B cell (primary cell): ENCODE measurements around the gene RGS6. TPM values are rescaled to one million over a fixed set of nuclear protein-coding genes. Genes with fewer than 3 reads are reported as not detected.

Experiments used
- ATAC-seq: fragments of 200-7000 bp; cut with Tn5 transposase; one replicate; pipeline ENCODE4 v1.10.0; 2021; ENCODE audit warnings: low read depth, mild to moderate bottlenecking, moderate number of reproducible peaks, moderate library complexity
- CTCF ChIA-PET: fragments of 350-600 bp; sonication (Branson Sonifier 250); formaldehyde crosslinking; loops from one replicate; lab custom pipeline; 2021; ENCODE audit warnings: antibody characterized with exemption, inconsistent platforms; lab: Charles Lee
- POLR2A ChIA-PET: fragments of 350-600 bp; sonication (Branson Sonifier 250); formaldehyde crosslinking; loops from one replicate; lab custom pipeline; 2021; ENCODE audit warnings: antibody characterized with exemption; lab: Charles Lee
- DNase-seq: peaks from one replicate; pipeline ENCODE4 v3.0.0; 2013
- H2AFZ ChIP-seq: 2 replicates; pipeline ENCODE4 v1.6.1; 2012; ENCODE audit warnings: mild to moderate bottlenecking, low read depth, low read length; ENCODE audit not compliant: insufficient read depth, poor library complexity, severe bottlenecking
- H3K27ac ChIP-seq, 2 donors: 1 replicate in 1 of 2; 2 replicates in 1 of 2; pipeline ENCODE4 v1.5.1; 2012 to 2013; ENCODE audit warnings: low read length in 2 of 2, mild to moderate bottlenecking in 2 of 2, moderate library complexity in 1 of 2
- H3K27me3 ChIP-seq, 4 experiments: fragments of 200-600 bp in 1 of 4; sonication (generic) in 1 of 4; replicated peaks in 1 of 4; 1 replicate in 2 of 4; 2 replicates in 2 of 4; pipeline versions ENCODE4 v1.6.1 to v1.7.0; 2013 to 2016; ENCODE audit warnings: low read length in 3 of 4, mild to moderate bottlenecking in 2 of 4, mixed read lengths in 1 of 4, moderate library complexity in 1 of 4; ENCODE audit not compliant: insufficient read depth in 4 of 4, control insufficient read depth in 3 of 4; ENCODE audit errors: control extremely low read depth in 1 of 4
- H3K36me3 ChIP-seq, 2 experiments: replicated peaks in 1 of 2; 1 replicate in 1 of 2; 2 replicates in 1 of 2; pipeline versions ENCODE4 v1.6.1 to v1.7.1; 2013; ENCODE audit warnings: low read length in 1 of 2; ENCODE audit not compliant: insufficient read depth in 2 of 2, control insufficient read depth in 1 of 2; ENCODE audit errors: control extremely low read depth in 1 of 2, extremely low read depth in 1 of 2
- H3K4me1 ChIP-seq, 2 donors: fragments of 200-600 bp in 1 of 2; sonication (generic) in 1 of 2; 1 replicate in 1 of 2; 2 replicates in 1 of 2; pipeline versions ENCODE4 v1.5.1 to v1.6.1; 2013 to 2017; ENCODE audit warnings: low read length in 2 of 2; ENCODE audit not compliant: control insufficient read depth in 2 of 2, insufficient read depth in 2 of 2
- H3K4me2 ChIP-seq: replicated peaks from 2 replicates; pipeline ENCODE3; 2012; ENCODE audit warnings: mild to moderate bottlenecking, low read depth, low read length; ENCODE audit not compliant: poor library complexity, severe bottlenecking
- H3K4me3 ChIP-seq, 5 experiments: fragments of 200-600 bp in 1 of 5; sonication (generic) in 1 of 5; 1 replicate in 3 of 5; 2 replicates in 2 of 5; pipeline versions ENCODE4 v1.5.1 to v1.7.0; 2011 to 2016; ENCODE audit warnings: low read length in 4 of 5, mild to moderate bottlenecking in 4 of 5, low read depth in 2 of 5, control low read depth in 1 of 5, moderate library complexity in 1 of 5; ENCODE audit not compliant: insufficient read depth in 1 of 5; ENCODE audit errors: control extremely low read depth in 1 of 5, extremely low read depth in 1 of 5
- H3K79me2 ChIP-seq: fragments of 200-600 bp; sonication (generic); one replicate; pipeline ENCODE4 v1.6.0; 2016; ENCODE audit warnings: low read length; ENCODE audit not compliant: control insufficient read depth, insufficient read depth
- H3K9ac ChIP-seq: fragments of 200-600 bp; sonication (generic); 2 replicates; pipeline ENCODE4 v1.6.1; 2017; ENCODE audit warnings: mild to moderate bottlenecking, low read length, moderate library complexity
- H3K9me3 ChIP-seq, 3 donors: one replicate each; pipeline versions ENCODE4 v1.6.1 to v1.7.1; 2013; ENCODE audit warnings: low read length in 2 of 3; ENCODE audit not compliant: control insufficient read depth in 2 of 3, insufficient read depth in 1 of 3; ENCODE audit errors: control extremely low read depth in 1 of 3
- H4K20me1 ChIP-seq: 2 replicates; pipeline ENCODE4 v1.6.0; 2012; ENCODE audit warnings: mild to moderate bottlenecking, low read length; ENCODE audit not compliant: insufficient read depth, control insufficient read depth, poor library complexity, severe bottlenecking
- H3K27ac Mint-ChIP-seq: one replicate; pipeline ENCODE4 v1.8.0; 2021; ENCODE audit warnings: mixed read lengths
- H3K27me3 Mint-ChIP-seq: one replicate; pipeline ENCODE4 v1.8.0; 2021; ENCODE audit warnings: mixed read lengths
- H3K4me1 Mint-ChIP-seq: one replicate; pipeline ENCODE4 v1.8.0; 2021; ENCODE audit warnings: mixed read lengths
- H3K4me3 Mint-ChIP-seq: one replicate; pipeline ENCODE4 v1.8.0; 2021; ENCODE audit warnings: mixed read lengths
- H3K9me3 Mint-ChIP-seq: one replicate; pipeline ENCODE4 v1.8.0; 2022; ENCODE audit warnings: mixed read lengths; ENCODE audit not compliant: insufficient read depth
- EZH2 ChIP-seq: IDR thresholded peaks from 2 replicates; pipeline ENCODE4 v1.6.1; 2012; ENCODE audit warnings: borderline replicate concordance, low read depth, mild to moderate bottlenecking, moderate library complexity, low read length; ENCODE audit not compliant: insufficient read depth, poor library complexity, severe bottlenecking
- WGBS: methylation state at CpG from one replicate; pipeline ENCODE4 v1.1.5; 2013; ENCODE audit warnings: missing lambda C conversion rate; ENCODE audit not compliant: insufficient coverage; 5-methylcytosine and 5-hydroxymethylcytosine counted together
- intact Hi-C: fragments of 100-400 bp; cut with micrococcal nuclease; formaldehyde crosslinking; loops from one replicate; pipeline ENCODE4 v1.10.0; 2022
- polyA plus RNA-seq: library from polyadenylated mRNA; depleted of rRNA; stranded (reverse); fragments of >200 nt; gene quantifications from 2 replicates; pipeline ENCODE4 v1.2.3, GENCODE V29; 2012
- total RNA-seq, 2 donors: library from RNA; stranded (reverse); fragments of 120-200 nt in 1 of 2; gene quantifications; 1 replicate in 1 of 2; 2 replicates in 1 of 2; pipeline versions ENCODE4 v1.2.3 to v1.2.4, GENCODE V29; 2013 to 2022
- TF ChIP-seq, protein P1 (sequence below): fragments of 200-600 bp; IDR thresholded peaks from one replicate; pipeline ENCODE4 v1.8.0; 2022; ENCODE audit warnings: antibody characterized with exemption, mild to moderate bottlenecking

The RGS6 gene
- total and polyA plus RNA-seq, 2 donors (not counting 1 experiment from before 2014, with no cell fraction given): 0.07 TPM; not detected in 1

DNA sequence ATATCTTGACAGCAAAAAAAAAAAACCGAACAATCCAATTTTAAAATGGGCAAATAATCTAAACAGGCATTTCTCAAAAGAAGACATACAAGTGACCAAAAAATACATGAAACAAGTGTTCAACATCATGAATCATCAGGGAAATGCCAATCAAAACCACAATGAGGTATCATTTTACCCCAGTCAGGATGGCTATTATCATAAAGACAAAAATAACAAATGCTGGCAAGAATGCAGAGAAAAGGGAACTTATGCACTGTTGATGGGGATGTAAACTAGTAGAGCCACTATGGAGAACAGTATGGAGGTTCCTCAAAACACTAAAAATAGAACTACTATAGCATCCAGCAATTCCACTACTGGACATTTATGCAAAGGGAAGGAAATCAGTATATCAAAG lies 448.2 kb downstream of the RGS6 start:
- Histone ChIP-seq H3K4me1 (no peaks in the 10 kb centered on the region), H3K27ac (no peak overlapping the region), H3K79me2 (no peaks in the 10 kb centered on the region), H4K20me1 (no peaks in the 10 kb centered on the region), H3K36me3 (no peaks in the 10 kb centered on the region), H3K27me3 (peaks cover 0 to 3% (median 0%) of the 10 kb centered on the region in 4 experiments), H3K9me3 (peaks cover 1 to 7% (median 6%) of the 10 kb centered on the region in 3 donors), H3K4me2 (no peak overlapping the region), H3K4me3 (no peak overlapping the region), H3K9ac (no peak overlapping the region), H2AFZ (no peak overlapping the region)
- ChIA-PET POLR2A (no interaction called here), CTCF (no interaction called here)
- Mint-ChIP-seq H3K4me1 (no peaks in the 10 kb centered on the region), H3K27ac (no peak overlapping the region), H3K4me3 (no peak overlapping the region), H3K27me3 (peaks cover 36% of the 10 kb centered on the region), H3K9me3 (peaks cover 8% of the 10 kb centered on the region)
- DNase-seq (no peak), ATAC-seq (no peak)
- intact Hi-C loops: no loop called here
- WGBS: no CpG with 5 or more reads among the region's 1 CpG
- TF ChIP-seq, protein P1, sequence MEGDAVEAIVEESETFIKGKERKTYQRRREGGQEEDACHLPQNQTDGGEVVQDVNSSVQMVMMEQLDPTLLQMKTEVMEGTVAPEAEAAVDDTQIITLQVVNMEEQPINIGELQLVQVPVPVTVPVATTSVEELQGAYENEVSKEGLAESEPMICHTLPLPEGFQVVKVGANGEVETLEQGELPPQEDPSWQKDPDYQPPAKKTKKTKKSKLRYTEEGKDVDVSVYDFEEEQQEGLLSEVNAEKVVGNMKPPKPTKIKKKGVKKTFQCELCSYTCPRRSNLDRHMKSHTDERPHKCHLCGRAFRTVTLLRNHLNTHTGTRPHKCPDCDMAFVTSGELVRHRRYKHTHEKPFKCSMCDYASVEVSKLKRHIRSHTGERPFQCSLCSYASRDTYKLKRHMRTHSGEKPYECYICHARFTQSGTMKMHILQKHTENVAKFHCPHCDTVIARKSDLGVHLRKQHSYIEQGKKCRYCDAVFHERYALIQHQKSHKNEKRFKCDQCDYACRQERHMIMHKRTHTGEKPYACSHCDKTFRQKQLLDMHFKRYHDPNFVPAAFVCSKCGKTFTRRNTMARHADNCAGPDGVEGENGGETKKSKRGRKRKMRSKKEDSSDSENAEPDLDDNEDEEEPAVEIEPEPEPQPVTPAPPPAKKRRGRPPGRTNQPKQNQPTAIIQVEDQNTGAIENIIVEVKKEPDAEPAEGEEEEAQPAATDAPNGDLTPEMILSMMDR: no peak
- no peak for TF ChIP-seq EZH2

DNA sequence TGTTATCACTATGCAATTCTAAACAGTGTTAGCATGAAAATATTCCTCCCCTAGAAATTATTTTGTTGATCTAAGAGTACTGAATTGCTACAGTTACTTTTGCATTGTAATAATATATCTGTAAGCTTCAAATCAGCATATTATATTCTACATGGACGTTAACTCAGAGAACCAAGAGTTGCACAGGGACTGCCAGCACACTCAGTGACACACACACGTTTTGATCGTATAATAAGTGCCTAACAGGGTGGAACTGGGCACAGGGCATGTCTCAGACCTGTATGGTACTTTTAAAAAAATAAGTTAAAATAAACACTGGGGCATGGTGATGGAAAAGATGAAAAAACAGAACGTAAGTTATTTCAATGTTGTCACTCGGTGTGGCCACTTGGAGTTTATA lies 451.6 kb downstream of the RGS6 start:
- intact Hi-C loops: no loop called here
- Histone ChIP-seq H3K4me1 (no peaks in the 10 kb centered on the region), H3K4me2 (no peak overlapping the region), H3K4me3 (no peak overlapping the region), H3K27me3 (peaks cover 0 to 3% (median 0%) of the 10 kb centered on the region in 4 experiments), H3K27ac (no peak overlapping the region), H3K9me3 (no peaks in the 10 kb centered on the region), H4K20me1 (no peaks in the 10 kb centered on the region), H3K9ac (no peak overlapping the region), H3K36me3 (no peaks in the 10 kb centered on the region), H3K79me2 (no peaks in the 10 kb centered on the region), H2AFZ (no peak overlapping the region)
- ATAC-seq (no peak), DNase-seq (no peak)
- H3K4me3 Mint-ChIP-seq: no peak overlapping the region
- no peak for TF ChIP-seq EZH2
- ChIA-PET CTCF (no interaction called here), POLR2A (no interaction called here)
- no peaks in the 10 kb centered on the region for H3K4me1 Mint-ChIP-seq
- 74% methylated on average over 3 of the region's 5 CpGs for WGBS
- no peak overlapping the region for H3K27ac Mint-ChIP-seq
- H3K9me3 Mint-ChIP-seq: no peaks in the 10 kb centered on the region
- peaks cover 26% of the 10 kb centered on the region for H3K27me3 Mint-ChIP-seq
